HG03064 (cell line): ENCODE data around the gene TAOK1.
"Not testable (repeated sequence)": the region's sequence is repeated elsewhere in the genome, so short reads cannot be mapped to it uniquely, and the experiment has no call there.

Experiments used
- ATAC-seq: cut with Tn5 transposase; IDR thresholded peaks from one replicate; pipeline ENCODE4 v1.9.1; 2021; ENCODE audit warnings: low read depth; ENCODE audit not compliant: unreplicated experiment

The TAOK1 gene

GRCh38 chr17:29434550-29434949 is 44.4 kb downstream of the TAOK1 start:
- ATAC-seq, result no peak

- no peak for ATAC-seq
Observed at GRCh38 chr17:29442451-29442850, 52.3 kb downstream of the TAOK1 start.

- ATAC-seq, result no peak
Observed at GRCh38 chr17:29443041-29443739, 53.0 kb downstream of the TAOK1 start.

- ATAC-seq, result no peak
Observed at GRCh38 chr17:29444589-29444988, 54.4 kb downstream of the TAOK1 start.

- no peak for ATAC-seq
Observed at GRCh38 chr17:29445844-29446243, 55.7 kb downstream of the TAOK1 start.

GRCh38 chr17:29449865-29450671 is 59.9 kb downstream of the TAOK1 start:
- ATAC-seq, result no peak

GRCh38 chr17:29451121-29451742 is 61.1 kb downstream of the TAOK1 start:
- no peak for ATAC-seq

- ATAC-seq, result no peak
Observed at GRCh38 chr17:29458066-29458465, 67.9 kb downstream of the TAOK1 start.

GRCh38 chr17:29461483-29462206 is 71.5 kb downstream of the TAOK1 start:
- ATAC-seq, result no peak

GRCh38 chr17:29469276-29469675 is 79.1 kb downstream of the TAOK1 start:
- ATAC-seq, result no peak

- ATAC-seq, result not testable (repeated sequence)
Observed at GRCh38 chr17:29473437-29473836, 83.3 kb downstream of the TAOK1 start.

- no peak for ATAC-seq
Observed at GRCh38 chr17:29474297-29474696, 84.1 kb downstream of the TAOK1 start.

- no peak for ATAC-seq
Observed at GRCh38 chr17:29475891-29476290, 85.7 kb downstream of the TAOK1 start.

GRCh38 chr17:29480249-29480928 is 90.2 kb downstream of the TAOK1 start:
- not testable (repeated sequence) for ATAC-seq

- ATAC-seq, result no peak
Observed at GRCh38 chr17:29483503-29483902, 93.3 kb downstream of the TAOK1 start.

GRCh38 chr17:29495011-29495410 is 104.8 kb downstream of the TAOK1 start:
- no peak for ATAC-seq

GRCh38 chr17:29504711-29505110 is 114.5 kb downstream of the TAOK1 start:
- no peak for ATAC-seq

GRCh38 chr17:29505836-29506235 is 115.7 kb downstream of the TAOK1 start:
- no peak for ATAC-seq

GRCh38 chr17:29510953-29511352 is 120.8 kb downstream of the TAOK1 start:
- no peak for ATAC-seq

- no peak for ATAC-seq
Observed at GRCh38 chr17:29514792-29515191, 124.6 kb downstream of the TAOK1 start.
